Measurements from ENCODE around the gene YRDC.

DNA sequence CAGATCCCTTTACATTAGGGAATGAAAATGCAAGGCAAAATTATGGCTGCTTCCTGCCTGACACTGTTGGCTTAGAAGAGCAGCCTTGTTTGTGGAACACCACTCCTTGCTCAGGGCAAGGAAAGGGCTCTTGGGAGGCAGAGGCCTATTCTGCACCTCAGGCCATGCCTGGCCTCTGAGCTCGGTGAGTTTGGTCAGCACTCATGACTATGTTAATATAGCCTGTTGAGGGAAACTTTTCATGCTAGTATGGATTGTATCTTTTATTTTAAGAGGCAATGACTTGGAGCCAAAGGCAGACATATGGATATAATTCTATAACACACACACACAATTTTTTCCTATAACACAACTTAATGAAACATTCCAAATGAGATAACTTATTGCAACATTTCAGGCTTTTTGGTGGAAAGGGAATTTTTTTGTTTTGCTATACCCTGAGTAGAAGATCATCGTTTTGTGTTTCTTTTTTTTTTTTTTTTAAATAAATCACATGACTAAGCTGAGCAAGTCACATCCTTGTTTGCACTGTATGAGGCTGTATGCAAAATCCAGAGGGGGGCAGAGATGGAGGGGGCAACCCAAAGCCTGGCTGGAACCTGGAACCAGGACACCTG, 5.6 kb upstream of the YRDC start:
- TF ChIP-seq POLR2A (IDR thresholded peaks at IDR 0.05; ENCODE audit: low read depth, low read length) (no peak), EZH2 (IDR thresholded peaks at IDR 0.05; ENCODE audit: borderline replicate concordance, low read depth, low read length, severe bottlenecking) (no peak)
- TF ChIP-seq, protein P1, sequence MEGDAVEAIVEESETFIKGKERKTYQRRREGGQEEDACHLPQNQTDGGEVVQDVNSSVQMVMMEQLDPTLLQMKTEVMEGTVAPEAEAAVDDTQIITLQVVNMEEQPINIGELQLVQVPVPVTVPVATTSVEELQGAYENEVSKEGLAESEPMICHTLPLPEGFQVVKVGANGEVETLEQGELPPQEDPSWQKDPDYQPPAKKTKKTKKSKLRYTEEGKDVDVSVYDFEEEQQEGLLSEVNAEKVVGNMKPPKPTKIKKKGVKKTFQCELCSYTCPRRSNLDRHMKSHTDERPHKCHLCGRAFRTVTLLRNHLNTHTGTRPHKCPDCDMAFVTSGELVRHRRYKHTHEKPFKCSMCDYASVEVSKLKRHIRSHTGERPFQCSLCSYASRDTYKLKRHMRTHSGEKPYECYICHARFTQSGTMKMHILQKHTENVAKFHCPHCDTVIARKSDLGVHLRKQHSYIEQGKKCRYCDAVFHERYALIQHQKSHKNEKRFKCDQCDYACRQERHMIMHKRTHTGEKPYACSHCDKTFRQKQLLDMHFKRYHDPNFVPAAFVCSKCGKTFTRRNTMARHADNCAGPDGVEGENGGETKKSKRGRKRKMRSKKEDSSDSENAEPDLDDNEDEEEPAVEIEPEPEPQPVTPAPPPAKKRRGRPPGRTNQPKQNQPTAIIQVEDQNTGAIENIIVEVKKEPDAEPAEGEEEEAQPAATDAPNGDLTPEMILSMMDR (IDR thresholded peaks at IDR 0.05; ENCODE audit: extremely low read depth in 1 of 2, insufficient read depth in 1 of 2, low read depth in 1 of 2, low read length in 2 of 2) = no peak

Data from endothelial cell of umbilical vein (primary cell).